Stimulated activated CD8-positive, alpha-beta memory T cell treated with anti-CD3 and anti-CD28 coated beads, Interleukin-2, amount 100 ng/mL, for 48 hours (primary cell): ENCODE data around the gene C4orf46.

Experiments
- DNase-seq, 2 donors: peaks; one replicate each; pipeline ENCODE4 v3.0.0-alpha.2; 2020; ENCODE audit warnings: low read depth in 2 of 2

The C4orf46 gene

GRCh38 chr4:158652920-158653319, 18.8 kb downstream of the C4orf46 start:
- no peak for DNase-seq

GRCh38 chr4:158649111-158649680, 22.5 kb downstream of the C4orf46 start:
- no peak for DNase-seq

- no peak for DNase-seq
These were observed 26.9 kb downstream of the C4orf46 start for GRCh38 chr4:158644760-158645159.

GRCh38 chr4:158644356-158644755, 27.3 kb downstream of the C4orf46 start:
- DNase-seq = no peak

GRCh38 chr4:158636619-158637018, 35.1 kb downstream of the C4orf46 start:
- DNase-seq = no peak

DNA sequence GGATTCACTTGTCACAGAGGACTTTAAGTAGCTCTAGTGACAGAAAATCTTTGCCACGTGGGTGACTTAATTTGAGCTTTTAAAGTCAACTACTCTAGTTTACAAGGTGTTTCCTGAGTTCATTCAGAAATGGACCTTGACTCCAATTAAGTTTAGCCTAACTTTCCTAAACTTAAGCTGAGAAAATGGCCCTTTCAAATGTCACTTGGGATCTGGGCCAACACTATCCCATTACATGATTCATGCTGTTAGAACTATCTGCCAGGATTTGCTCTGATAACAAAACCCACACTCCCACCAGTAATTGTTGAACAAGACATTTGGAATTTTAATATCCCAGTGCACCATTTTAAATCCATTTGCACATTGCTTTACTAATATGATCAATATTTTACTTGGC, 40.8 kb downstream of the C4orf46 start:
- DNase-seq = no peak

GRCh38 chr4:158625544-158625943, 46.1 kb downstream of the C4orf46 start:
- no peak for DNase-seq

DNA sequence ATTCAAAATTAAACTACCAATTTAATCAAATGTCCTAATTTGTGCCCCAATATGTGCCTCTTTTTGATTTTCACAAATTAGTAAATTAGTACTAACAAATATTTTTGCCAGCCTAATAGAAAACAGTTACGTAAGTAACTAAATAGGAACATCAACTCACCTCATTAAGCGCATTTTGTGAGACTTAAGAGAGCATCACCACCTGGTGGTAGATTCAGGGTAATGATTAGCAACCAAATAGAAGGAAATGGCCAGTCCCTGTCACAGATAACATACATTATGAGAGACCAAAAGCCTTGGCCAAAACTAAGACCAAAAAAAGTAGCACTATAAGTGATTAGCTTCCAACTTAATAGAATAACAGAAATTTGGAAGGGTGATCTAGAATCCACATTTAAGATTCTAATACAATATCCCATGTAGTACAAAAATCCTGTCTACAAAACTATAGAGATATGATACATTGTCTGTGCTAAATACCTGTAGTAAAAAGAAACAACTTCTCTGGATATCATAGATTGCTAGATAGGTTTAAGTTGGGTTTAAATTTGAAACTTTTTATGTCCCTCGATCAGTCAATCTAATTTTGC, 46.7 kb downstream of the C4orf46 start:
- DNase-seq = no peak

- no peak for DNase-seq
These were observed 49.4 kb downstream of the C4orf46 start for GRCh38 chr4:158622251-158622650.

DNA sequence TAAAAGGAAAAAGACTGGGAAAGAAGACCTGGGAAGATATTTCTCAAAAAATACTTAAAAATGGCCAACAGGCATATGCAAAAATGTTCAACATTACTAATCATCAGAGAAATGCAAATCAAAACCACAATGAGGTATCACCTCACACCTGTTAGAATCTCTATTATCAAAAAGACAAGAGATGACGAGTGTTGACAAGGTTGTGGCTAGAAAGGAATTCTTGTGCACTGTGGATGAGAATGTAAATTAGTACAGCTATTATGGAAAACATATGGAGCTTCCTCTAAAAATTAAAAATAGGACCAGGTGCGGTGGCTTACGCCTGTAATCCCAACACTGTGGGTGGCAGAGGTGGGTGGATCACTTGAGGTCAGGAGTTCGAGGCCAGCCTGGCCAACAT, 50.0 kb downstream of the C4orf46 start:
- no peak for DNase-seq

GRCh38 chr4:158617956-158618355, 53.7 kb downstream of the C4orf46 start:
- DNase-seq = no peak
